ENCODE results near the gene NOMO2.
"Not testable (repeated sequence)": the region's sequence is repeated elsewhere in the genome, so short reads cannot be mapped to it uniquely, and the experiment has no call there.

The NOMO2 gene

GRCh38 chr16:18498430-18498829 lies 63.5 kb downstream of the NOMO2 start:
- not testable (repeated sequence) for H3K36me3 ChIP-seq (ENCODE audit: insufficient read depth, low read length); H3K9me3 ChIP-seq (ENCODE audit: control insufficient read depth, insufficient read depth, low read length); H3K9ac ChIP-seq (ENCODE audit: low read depth, low read length); H3K4me1 ChIP-seq (ENCODE audit: insufficient read depth, low read length)

GRCh38 chr16:18497032-18497431 lies 64.9 kb downstream of the NOMO2 start:
- H3K9ac ChIP-seq (ENCODE audit: low read depth, low read length); H3K9me3 ChIP-seq (ENCODE audit: control insufficient read depth, insufficient read depth, low read length); H3K36me3 ChIP-seq (ENCODE audit: insufficient read depth, low read length); H3K4me1 ChIP-seq (ENCODE audit: insufficient read depth, low read length): not testable (repeated sequence)

GRCh38 chr16:18492118-18492897 lies 69.6 kb downstream of the NOMO2 start:
- not testable (repeated sequence) for H3K9ac ChIP-seq (ENCODE audit: low read depth, low read length); H3K9me3 ChIP-seq (ENCODE audit: control insufficient read depth, insufficient read depth, low read length); H3K4me1 ChIP-seq (ENCODE audit: insufficient read depth, low read length); H3K36me3 ChIP-seq (ENCODE audit: insufficient read depth, low read length)

GRCh38 chr16:18436025-18436424 lies 125.9 kb downstream of the NOMO2 start:
- not testable (repeated sequence) for H3K36me3 ChIP-seq (ENCODE audit: insufficient read depth, low read length); H3K9ac ChIP-seq (ENCODE audit: low read depth, low read length); H3K9me3 ChIP-seq (ENCODE audit: control insufficient read depth, insufficient read depth, low read length); H3K4me1 ChIP-seq (ENCODE audit: insufficient read depth, low read length)

GRCh38 chr16:18415827-18416226 lies 146.1 kb downstream of the NOMO2 start:
- H3K9ac ChIP-seq (ENCODE audit: low read depth, low read length); H3K36me3 ChIP-seq (ENCODE audit: insufficient read depth, low read length); H3K9me3 ChIP-seq (ENCODE audit: control insufficient read depth, insufficient read depth, low read length); H3K4me1 ChIP-seq (ENCODE audit: insufficient read depth, low read length): not testable (repeated sequence)

- not testable (repeated sequence) for H3K9ac ChIP-seq (ENCODE audit: low read depth, low read length); H3K36me3 ChIP-seq (ENCODE audit: insufficient read depth, low read length); H3K9me3 ChIP-seq (ENCODE audit: control insufficient read depth, insufficient read depth, low read length); H3K4me1 ChIP-seq (ENCODE audit: insufficient read depth, low read length)
These were observed 152.2 kb downstream of the NOMO2 start for GRCh38 chr16:18409532-18410293.

GRCh38 chr16:18401851-18402657 lies 159.8 kb downstream of the NOMO2 start:
- not testable (repeated sequence) for H3K4me1 ChIP-seq (ENCODE audit: insufficient read depth, low read length); H3K9me3 ChIP-seq (ENCODE audit: control insufficient read depth, insufficient read depth, low read length); H3K36me3 ChIP-seq (ENCODE audit: insufficient read depth, low read length); H3K9ac ChIP-seq (ENCODE audit: low read depth, low read length)

GRCh38 chr16:18401159-18401558 lies 160.7 kb downstream of the NOMO2 start:
- H3K9me3 ChIP-seq (ENCODE audit: control insufficient read depth, insufficient read depth, low read length); H3K9ac ChIP-seq (ENCODE audit: low read depth, low read length); H3K36me3 ChIP-seq (ENCODE audit: insufficient read depth, low read length); H3K4me1 ChIP-seq (ENCODE audit: insufficient read depth, low read length): not testable (repeated sequence)

GRCh38 chr16:18394363-18394762 lies 167.5 kb downstream of the NOMO2 start:
- H3K36me3 ChIP-seq (ENCODE audit: insufficient read depth, low read length); H3K9me3 ChIP-seq (ENCODE audit: control insufficient read depth, insufficient read depth, low read length); H3K4me1 ChIP-seq (ENCODE audit: insufficient read depth, low read length); H3K9ac ChIP-seq (ENCODE audit: low read depth, low read length): not testable (repeated sequence)

- H3K4me1 ChIP-seq (ENCODE audit: insufficient read depth, low read length); H3K9me3 ChIP-seq (ENCODE audit: control insufficient read depth, insufficient read depth, low read length); H3K9ac ChIP-seq (ENCODE audit: low read depth, low read length); H3K36me3 ChIP-seq (ENCODE audit: insufficient read depth, low read length): not testable (repeated sequence)
These were observed 174.1 kb downstream of the NOMO2 start for GRCh38 chr16:18387767-18388166.

GRCh38 chr16:18386517-18386916 lies 175.4 kb downstream of the NOMO2 start:
- not testable (repeated sequence) for H3K9ac ChIP-seq (ENCODE audit: low read depth, low read length); H3K4me1 ChIP-seq (ENCODE audit: insufficient read depth, low read length); H3K9me3 ChIP-seq (ENCODE audit: control insufficient read depth, insufficient read depth, low read length); H3K36me3 ChIP-seq (ENCODE audit: insufficient read depth, low read length)

- not testable (repeated sequence) for H3K4me1 ChIP-seq (ENCODE audit: insufficient read depth, low read length); H3K9me3 ChIP-seq (ENCODE audit: control insufficient read depth, insufficient read depth, low read length); H3K9ac ChIP-seq (ENCODE audit: low read depth, low read length)
These were observed 176.6 kb downstream of the NOMO2 start for GRCh38 chr16:18385285-18385684.

GRCh38 chr16:18384869-18385268 lies 177.0 kb downstream of the NOMO2 start:
- not testable (repeated sequence) for H3K36me3 ChIP-seq (ENCODE audit: insufficient read depth, low read length); H3K9me3 ChIP-seq (ENCODE audit: control insufficient read depth, insufficient read depth, low read length); H3K9ac ChIP-seq (ENCODE audit: low read depth, low read length); H3K4me1 ChIP-seq (ENCODE audit: insufficient read depth, low read length)

More at GRCh38 chr16:18385285-18385684, 176.6 kb downstream of the NOMO2 start:
- H3K36me3 ChIP-seq (ENCODE audit: insufficient read depth, low read length): not testable (repeated sequence)

- not testable (repeated sequence) for H3K4me1 ChIP-seq (ENCODE audit: insufficient read depth, low read length); H3K9me3 ChIP-seq (ENCODE audit: control insufficient read depth, insufficient read depth, low read length); H3K36me3 ChIP-seq (ENCODE audit: insufficient read depth, low read length); H3K9ac ChIP-seq (ENCODE audit: low read depth, low read length)
These were observed 177.7 kb downstream of the NOMO2 start for GRCh38 chr16:18384098-18384636.
